Caki2 (cell line): ENCODE measurements around the gene UBTF. TPM values are rescaled to one million over a fixed set of nuclear protein-coding genes. Genes with fewer than 3 reads are reported as not detected.

ENCODE experiments used
- DNase-seq: peaks from one replicate; pipeline ENCODE4 v3.0.0-alpha.2; 2015; ENCODE audit warnings: low read depth
- in situ Hi-C: cut with HindIII; loops from 2 replicates; pipeline ENCODE4 v1.10.0; 2016; ENCODE audit warnings: low sequenced_read_pairs, low pct_unique_long_range_greater_than_20kb, mixed read lengths
- total RNA-seq: library from RNA; depleted of rRNA; stranded (reverse); fragments of >200 nt; shearing (Covaris generic); gene quantifications from 2 replicates; pipeline ENCODE4 v1.2.3, GENCODE V29; 2014; ENCODE audit warnings: low replicate concordance; rRNA removed

Gene UBTF
- total RNA-seq: 64.1 and 68.7 TPM in 2 replicates

- in situ Hi-C loops: no loop called here
- peak; percentile 65 for DNase-seq
These were observed at the start of gene UBTF for GRCh38 chr17:44219616-44220212. UBTF (minus strand) TSS chr17:44219675; CDS start chr17:44218229, 1,446 bp downstream.

- in situ Hi-C loops: no loop called here
- no peak for DNase-seq
These were observed 49.4 kb upstream of the UBTF start for GRCh38 chr17:44268709-44269534.

- DNase-seq: no peak
- in situ Hi-C loops: no loop called here
These were observed 48.5 kb upstream of the UBTF start, which contains the start of gene SLC4A1 for GRCh38 chr17:44267818-44268490. SLC4A1 (minus strand) TSS chr17:44268135; CDS start chr17:44262866, 5,269 bp downstream.

DNA sequence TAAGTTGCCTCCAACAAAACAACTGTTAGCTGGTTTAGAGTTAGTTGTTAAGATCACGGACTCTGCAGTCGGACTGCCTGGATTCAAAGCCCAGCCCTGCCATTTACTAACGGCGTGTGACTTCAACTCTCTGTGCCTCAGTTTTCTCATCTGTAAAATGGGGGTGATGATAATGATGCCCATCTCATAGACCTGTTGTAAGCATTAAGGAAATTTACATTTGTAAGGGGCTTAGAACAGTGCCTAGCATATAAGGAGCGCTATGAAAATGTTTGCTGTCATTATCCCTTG lies 47.6 kb upstream of the UBTF start:
- DNase-seq: no peak

GRCh38 chr17:44266402-44267164 lies 47.1 kb upstream of the UBTF start:
- in situ Hi-C loops: no loop called here
- DNase-seq: peak; percentile 6

More for the DNA sequence above, 47.6 kb upstream of the UBTF start:
- in situ Hi-C loops: no loop called here

DNA sequence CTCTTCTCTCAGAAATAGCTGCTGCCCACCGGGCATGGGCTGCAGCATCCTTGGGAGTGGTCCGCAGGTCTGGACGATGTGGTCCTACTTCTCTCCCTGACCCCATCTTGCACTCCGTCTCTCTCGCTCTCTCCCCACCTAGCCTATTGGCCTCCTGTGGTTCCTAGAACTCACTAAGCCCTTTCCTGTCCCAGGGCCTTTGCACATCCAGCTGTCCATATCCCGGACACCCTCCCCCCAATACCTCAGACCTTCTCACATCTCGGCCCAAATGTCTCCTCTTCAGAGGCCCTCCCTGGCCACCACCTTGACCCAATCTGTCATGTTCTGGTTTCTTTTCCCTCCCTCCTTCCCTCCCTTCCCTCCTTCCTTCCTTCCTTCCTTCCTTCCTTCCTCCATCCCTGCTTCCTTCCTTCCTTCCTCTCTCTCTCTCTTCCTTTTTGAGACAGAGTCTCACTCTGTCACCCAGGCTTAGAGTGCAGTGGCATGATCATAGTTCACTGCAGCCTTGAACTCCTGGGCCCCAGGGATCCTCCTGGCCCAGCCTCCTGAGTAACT lies 43.9 kb upstream of the UBTF start:
- in situ Hi-C loops: no loop called here
- DNase-seq: no peak

DNA sequence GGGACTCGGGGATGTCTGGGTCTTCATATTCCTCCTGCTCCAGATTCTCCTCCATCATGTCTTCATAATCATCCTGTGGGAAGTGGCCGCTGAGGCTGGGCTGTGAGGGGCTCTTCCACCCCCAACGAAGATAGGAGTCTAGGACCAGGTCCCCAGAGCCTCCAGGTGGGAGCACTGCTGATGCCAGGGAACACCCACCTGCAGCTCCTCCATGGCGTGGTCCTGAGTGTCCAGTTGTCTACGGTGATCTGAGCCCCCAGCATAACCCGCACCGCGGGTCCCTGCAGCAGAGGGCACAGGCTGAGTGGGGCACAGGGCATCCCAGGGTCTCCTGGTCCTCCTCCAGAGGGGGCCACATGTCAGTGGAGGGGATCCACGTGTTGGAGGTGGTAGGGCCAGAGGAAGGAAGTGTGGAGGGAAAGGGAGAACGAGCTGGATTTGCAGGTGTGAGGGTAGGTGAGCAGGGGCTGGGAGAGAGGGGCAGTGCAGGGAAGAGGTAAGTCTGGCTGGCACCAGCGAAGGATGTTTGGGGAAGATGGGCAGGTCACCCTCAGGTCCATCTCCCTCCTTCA lies 43.3 kb upstream of the UBTF start:
- DNase-seq: no peak
- in situ Hi-C loops: no loop called here

DNA sequence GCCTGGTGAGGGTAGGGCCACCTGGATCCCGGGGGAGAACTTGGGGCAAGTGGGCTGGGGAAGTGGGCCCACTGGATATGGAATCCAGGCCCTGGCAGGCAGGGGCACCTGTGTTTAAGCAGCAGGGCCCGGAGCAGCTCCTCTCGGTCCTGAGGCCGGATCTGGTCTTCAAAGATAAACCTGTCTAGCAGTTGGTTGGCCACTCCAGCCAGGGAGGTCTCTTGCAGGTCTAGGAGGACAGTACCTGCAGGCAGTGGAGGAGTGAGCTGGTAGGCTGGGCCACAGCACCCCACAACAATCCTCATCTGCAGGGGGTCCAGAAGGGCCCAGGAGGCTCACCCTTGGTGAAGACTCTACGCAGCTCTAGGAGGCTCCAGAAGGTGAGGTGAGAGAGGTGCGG lies 40.8 kb upstream of the UBTF start:
- in situ Hi-C loops: no loop called here

DNA sequence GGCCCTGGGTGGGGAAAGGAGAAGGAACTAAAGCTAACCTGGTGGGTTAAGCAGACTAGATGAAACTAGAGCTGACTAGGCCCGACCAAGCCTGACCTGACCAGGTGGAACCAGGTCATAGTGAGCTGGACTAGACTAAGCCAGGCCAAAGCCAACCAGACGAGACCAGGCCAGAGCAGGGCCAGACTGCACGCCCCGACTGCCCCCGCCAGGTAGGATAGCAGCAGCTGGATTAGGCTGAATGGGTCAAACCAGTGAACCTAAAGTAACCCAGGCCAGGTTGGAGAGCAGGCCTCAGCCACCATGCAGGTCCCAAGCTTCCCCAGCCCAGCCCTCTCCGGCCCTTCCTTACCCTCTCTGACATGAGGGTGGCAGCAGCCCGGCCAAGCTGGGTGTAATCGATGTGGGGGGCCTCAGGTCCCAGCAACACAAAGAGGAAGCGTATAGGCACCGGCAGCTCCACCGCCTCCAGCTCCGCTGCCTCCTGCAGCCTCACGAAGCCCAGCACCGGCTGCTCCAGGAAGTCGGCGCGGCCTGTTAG lies 39.4 kb upstream of the UBTF start:
- in situ Hi-C loops: no loop called here
- DNase-seq: no peak

More for the DNA sequence above, 40.8 kb upstream of the UBTF start:
- DNase-seq: no peak

DNA sequence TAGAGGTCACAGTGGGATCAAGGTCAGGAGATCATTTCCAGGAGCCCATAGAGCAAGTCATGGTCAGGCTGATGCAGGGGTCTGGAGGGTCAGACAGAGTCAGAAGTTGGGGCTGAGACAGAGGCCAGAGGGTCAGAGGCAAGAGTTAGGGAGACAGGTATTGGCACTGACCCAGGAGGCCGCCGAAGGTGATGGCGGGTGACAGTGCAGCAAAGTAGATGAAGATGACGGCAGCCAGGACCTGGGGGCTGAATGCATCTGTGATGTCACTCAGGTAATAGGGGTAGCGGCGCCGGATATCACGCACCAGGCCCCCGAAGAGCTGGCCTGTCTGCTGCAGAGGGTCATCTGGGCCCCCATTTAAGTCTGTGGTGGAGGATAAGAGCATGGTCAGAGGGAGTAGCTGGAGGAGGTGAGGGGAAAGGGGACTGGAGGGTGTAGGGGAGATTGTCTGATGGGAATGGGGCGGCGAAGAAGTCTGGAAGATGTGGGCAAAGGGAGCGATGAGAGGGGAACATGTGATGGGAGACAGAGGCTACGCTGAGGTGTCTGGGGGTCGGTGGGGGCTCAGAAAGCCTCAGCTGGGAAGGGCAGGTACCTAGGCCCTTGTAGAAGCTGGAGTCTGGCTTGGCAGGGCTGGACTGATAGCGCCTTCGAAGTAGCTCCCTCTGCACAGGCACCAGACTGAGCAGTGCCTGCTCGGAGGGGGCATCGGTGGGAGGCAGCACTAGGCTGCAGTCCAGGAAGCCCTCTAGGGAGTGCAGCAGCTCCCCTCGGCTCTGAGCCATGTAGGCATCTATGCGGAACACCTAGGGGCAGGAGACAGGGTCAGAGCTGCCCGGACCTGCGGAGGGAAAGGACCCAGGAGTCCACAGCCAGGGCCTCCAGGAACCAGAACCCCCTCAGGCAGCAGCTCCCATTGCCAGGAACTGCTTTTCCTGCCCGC lies 38.6 kb upstream of the UBTF start:
- no peak for DNase-seq
- in situ Hi-C loops: no loop called here

GRCh38 chr17:44256671-44257070 lies 37.2 kb upstream of the UBTF start:
- DNase-seq: no peak
- in situ Hi-C loops: no loop called here

DNA sequence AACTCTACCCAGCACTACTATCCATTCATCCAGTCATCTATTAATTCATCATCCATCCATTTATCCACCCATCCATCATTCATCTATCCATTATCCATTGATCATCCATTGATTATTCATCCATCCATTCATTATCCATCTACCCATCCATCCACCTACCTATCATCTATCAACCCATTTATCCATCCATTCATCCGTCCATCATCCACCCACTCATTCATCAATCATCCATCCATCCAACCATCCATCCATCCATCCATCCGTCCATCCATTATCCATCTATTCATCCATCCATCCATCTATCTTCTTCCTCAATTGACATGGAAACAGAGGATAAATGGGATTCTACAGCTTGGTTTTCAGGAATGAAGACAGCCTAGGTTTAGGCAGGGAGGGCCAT lies 36.4 kb upstream of the UBTF start:
- in situ Hi-C loops: no loop called here

DNA sequence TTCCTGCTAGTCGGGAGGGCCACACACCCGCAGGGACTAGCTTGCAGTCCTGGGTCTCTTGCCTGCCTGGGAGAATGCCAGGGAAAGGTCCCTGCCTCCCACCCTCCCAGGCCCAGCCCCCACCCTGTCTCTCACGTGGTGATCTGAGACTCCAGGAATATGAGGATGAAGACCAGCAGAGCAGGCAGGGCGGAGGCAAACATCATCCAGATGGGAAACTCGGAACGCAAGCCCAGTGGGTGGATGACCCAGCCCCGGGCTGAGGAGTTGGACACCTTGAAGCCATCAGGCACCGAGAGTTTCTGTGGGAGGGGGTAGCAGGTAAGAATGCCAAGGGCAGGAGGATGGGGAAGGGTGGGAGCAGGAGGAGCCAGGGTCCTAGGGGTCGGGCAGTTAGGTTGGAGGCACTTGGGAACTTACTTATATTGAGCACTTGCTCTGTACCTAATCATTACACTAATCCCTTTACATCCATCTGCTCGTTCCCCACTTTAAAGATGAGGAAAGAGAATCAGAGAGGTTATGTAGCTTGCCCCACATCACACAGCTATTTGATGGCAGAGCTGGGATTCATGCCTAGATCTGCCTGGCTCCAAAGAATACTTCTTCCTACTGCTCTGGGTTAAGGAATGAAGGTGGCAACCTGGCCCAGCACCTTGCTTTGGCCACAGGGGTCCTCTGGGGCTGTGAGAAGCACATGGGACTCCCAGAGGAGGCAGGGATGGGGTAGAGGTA lies 35.1 kb upstream of the UBTF start:
- DNase-seq: no peak
- in situ Hi-C loops: no loop called here

More for the DNA sequence above, 36.4 kb upstream of the UBTF start:
- DNase-seq: no peak

GRCh38 chr17:44253006-44253405 lies 33.5 kb upstream of the UBTF start:
- DNase-seq: no peak
- in situ Hi-C loops: no loop called here

GRCh38 chr17:44251062-44251461 lies 31.6 kb upstream of the UBTF start:
- in situ Hi-C loops: no loop called here
- DNase-seq: no peak
